Right ventricle myocardium superior (tissue), 1 donor: ENCODE measurements around the gene CYTH1. TPM values are rescaled to one million over a fixed set of nuclear protein-coding genes. Genes with fewer than 3 reads are reported as not detected.
A peak's percentile ranks its signal among the peaks of the same experiment; 100 is the strongest.
"Not testable (repeated sequence)": the region's sequence is repeated elsewhere in the genome, so short reads cannot be mapped to it uniquely, and the experiment has no call there.

Source experiments
- ATAC-seq: fragments of 200-7000 bp; cut with Tn5 transposase; one replicate; pipeline ENCODE4 v1.9.1; 2020; ENCODE audit warnings: mild to moderate bottlenecking; ENCODE audit not compliant: poor library complexity
- DNase-seq: peaks from one replicate; pipeline ENCODE4 v3.0.0-alpha.2; 2020
- intact Hi-C: fragments of 100-400 bp; cut with DNase I; formaldehyde crosslinking; loops from one replicate; pipeline ENCODE4 v1.11.2; 2022
- total RNA-seq: library from RNA; stranded (reverse); fragmentation: NEBNext Ultra II Directional; extraction: Animal tissue kit (Norgen Biotek cat#: 25700); gene quantifications from one replicate; pipeline ENCODE4 v1.2.1, GENCODE V29; 2021
- donor health status: DM: no; HTN: yes; CAD: no; lungs with severe emphysema.

Gene CYTH1
- total RNA-seq, 1 donor from 2014 or later = 32.3 TPM

- DNase-seq (no peak), ATAC-seq (no peak)
- intact Hi-C loops = no loop called here
Observed at GRCh38 chr17:78684026-78684425, 98.0 kb downstream of the CYTH1 start.

GRCh38 chr17:78683408-78683961, 98.6 kb downstream of the CYTH1 start:
- no peak for ATAC-seq
- no peak for DNase-seq
- intact Hi-C loops = no loop called here

- DNase-seq (no peak), ATAC-seq (no peak)
- intact Hi-C loops = no loop called here
Observed at GRCh38 chr17:78682363-78682762, 99.7 kb downstream of the CYTH1 start.

GRCh38 chr17:78680436-78680835, 101.6 kb downstream of the CYTH1 start:
- ATAC-seq (no peak), DNase-seq (no peak)
- intact Hi-C loops = no loop called here

GRCh38 chr17:78679495-78680395, 102.3 kb downstream of the CYTH1 start:
- no peak for DNase-seq
- intact Hi-C loops = no loop called here
- ATAC-seq = no peak

- intact Hi-C loops = no loop called here
- DNase-seq = no peak
- no peak for ATAC-seq
Observed at GRCh38 chr17:78678711-78679110, 103.4 kb downstream of the CYTH1 start.

GRCh38 chr17:78678222-78678557, 103.9 kb downstream of the CYTH1 start:
- intact Hi-C loops = no loop called here
- ATAC-seq (no peak), DNase-seq (no peak)

- peak; percentile 8 for ATAC-seq
- no peak for DNase-seq
- intact Hi-C loops = no loop called here
Observed at GRCh38 chr17:78677303-78678221, 104.5 kb downstream of the CYTH1 start.

- DNase-seq (no peak), ATAC-seq (no peak)
- intact Hi-C loops = no loop called here
Observed at GRCh38 chr17:78676412-78677302, 105.4 kb downstream of the CYTH1 start.

GRCh38 chr17:78675836-78676235, 106.2 kb downstream of the CYTH1 start:
- no peak for DNase-seq

GRCh38 chr17:78675316-78675616, 106.8 kb downstream of the CYTH1 start:
- DNase-seq (no peak), ATAC-seq (no peak)
- intact Hi-C loops = no loop called here

More at GRCh38 chr17:78675836-78676235, 106.2 kb downstream of the CYTH1 start:
- intact Hi-C loops = no loop called here
- ATAC-seq = no peak

GRCh38 chr17:78674595-78675315, 107.3 kb downstream of the CYTH1 start:
- intact Hi-C loops = no loop called here
- ATAC-seq (no peak), DNase-seq (no peak)

- ATAC-seq = no peak
- DNase-seq = no peak
- intact Hi-C loops = no loop called here
Observed at GRCh38 chr17:78674156-78674555, 107.9 kb downstream of the CYTH1 start.

GRCh38 chr17:78673395-78673794, 108.7 kb downstream of the CYTH1 start:
- no peak for ATAC-seq
- DNase-seq = no peak
- intact Hi-C loops = no loop called here

- DNase-seq (no peak), ATAC-seq (no peak)
- intact Hi-C loops = no loop called here
Observed at GRCh38 chr17:78672871-78673371, 109.2 kb downstream of the CYTH1 start.

GRCh38 chr17:78672005-78672404, 110.1 kb downstream of the CYTH1 start:
- DNase-seq (no peak), ATAC-seq (no peak)
- intact Hi-C loops = no loop called here

GRCh38 chr17:78671726-78672001, 110.4 kb downstream of the CYTH1 start:
- ATAC-seq, intact Hi-C loops, DNase-seq: not testable (repeated sequence)
